Measurements from ENCODE around the gene SRP9. TPM values are rescaled to one million over a fixed set of nuclear protein-coding genes. Genes with fewer than 3 reads are reported as not detected.

SRP9 gene
- total and polyA plus RNA-seq, 10 of the 15 experiments (the other 5 are each of a cell fraction or from before 2014, with no cell fraction given): 248 to 1,200 (median 514) TPM

GRCh38 chr1:225780134-225780533 is 2.5 kb downstream of the SRP9 start (continued):
- TF ChIP-seq ZNF687 (IDR thresholded peaks at IDR 0.05) (no peak), POLR2A (IDR thresholded peaks at IDR 0.05; ENCODE audit: low read depth, low read length) (peak; percentile 54; the same call in 1 of the 2 replicates), POLR2AphosphoS2 (IDR thresholded peaks at IDR 0.05; ENCODE audit: low read depth, low read length) (no peak), GATAD2B (conservative IDR thresholded peaks at IDR 0.05; ENCODE audit: low read depth) (no peak)

DNA sequence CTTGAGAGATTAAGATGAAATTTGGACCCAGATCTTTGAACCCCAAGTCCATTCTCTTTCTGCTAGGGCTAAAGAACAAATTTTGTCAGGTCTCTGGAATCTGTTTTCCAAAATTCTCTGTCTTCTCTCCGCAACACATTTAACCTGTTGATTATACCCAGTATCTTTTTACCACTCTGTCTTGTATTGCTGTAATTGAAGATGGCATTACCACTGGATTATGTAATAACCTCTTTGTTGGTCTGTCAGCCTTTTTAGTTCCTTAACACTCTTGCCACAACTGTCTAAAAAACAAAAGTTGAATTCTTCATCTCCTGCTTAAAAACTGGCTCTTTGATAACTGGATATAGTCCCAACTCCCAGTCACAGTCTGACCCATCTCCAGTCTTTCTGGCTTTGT is 3.0 kb downstream of the SRP9 start:
- intact Hi-C loops (cut with micrococcal nuclease; ENCODE audit: unreplicated experiment) (no loop called here), in situ Hi-C loops (cut with MboI) (no loop called here)
- FAIRE-seq (no peak), DNase-seq (ENCODE audit: low read depth, low spot score) (no peak), ATAC-seq (no peak)
- no peaks in the 10 kb centered on the region for H3K4me1 ChIP-seq (ENCODE audit: control insufficient read depth, insufficient read depth, low read length)
- no peak overlapping the region for H2AFZ ChIP-seq (ENCODE audit: control insufficient read depth, low read depth, low read length)
- H3K27ac ChIP-seq (ENCODE audit: control insufficient read depth, insufficient read depth): no peak overlapping the region
- no peak overlapping the region for H3K9ac ChIP-seq (ENCODE audit: control insufficient read depth, insufficient read depth, low read length)
- ChIA-PET RAD21 (ENCODE audit: unreplicated experiment) (interaction anchor here (1.5 kb wide), 1 partner anchor 13 kb away, joined by 3 read pairs; no protein-coding TSS in a partner anchor), POLR2A (interaction anchor here (3.8 kb wide), 1 partner anchor 101 kb away, joined by 30 read pairs; the partner anchor contains the start of gene TMEM63A), CTCF (interaction anchor here (1.0 to 4.0 kb wide), 3 partner anchors 102 to 207 kb away, joined by 3 to 32 read pairs (median 3); partner anchors contain the start of gene TMEM63A), SMC1A (ENCODE audit: uncharacterized antibody, unreplicated experiment) (interaction anchor here (0.6 kb wide), 1 partner anchor 218 kb away, joined by 3 read pairs; no protein-coding TSS in a partner anchor)
- 100% methylated on average over 1 of the region's 1 CpG for WGBS (ENCODE audit: insufficient coverage, insufficient replicate concordance, low lambda C conversion rate, missing lambda C conversion rate)
- no peaks in the 10 kb centered on the region for H3K9me3 ChIP-seq (replicated peaks; ENCODE audit: control insufficient read depth, insufficient read depth, low read length)
- H3K4me3 ChIP-seq: no peak overlapping the region
- H3K27me3 ChIP-seq (replicated peaks in 1 of 2; ENCODE audit: control insufficient read depth in 2 of 2, insufficient read depth in 2 of 2, low read length in 1 of 2): no peaks in the 10 kb centered on the region
- no TSS peak for BruUV-seq (replicated peaks)
- H4K20me1 ChIP-seq (ENCODE audit: control insufficient read depth, insufficient read depth): no peaks in the 10 kb centered on the region; the same call in 1 of the 2 replicates
- peaks cover 57% of the 10 kb centered on the region for H3K79me2 ChIP-seq (ENCODE audit: control insufficient read depth, insufficient read depth, low read length)
- H3K36me3 ChIP-seq (ENCODE audit: control insufficient read depth in 2 of 2, insufficient read depth in 2 of 2, low read length in 1 of 2): peaks cover 2 to 14% of the 10 kb centered on the region in 2 experiments
- no peak overlapping the region; the same call in 1 of the 2 replicates for H3K4me2 ChIP-seq (ENCODE audit: control insufficient read depth, insufficient read depth)
- TF ChIP-seq SUZ12 (IDR thresholded peaks at IDR 0.05; ENCODE audit: unreplicated experiment): no peak
- TF ChIP-seq, protein P1, sequence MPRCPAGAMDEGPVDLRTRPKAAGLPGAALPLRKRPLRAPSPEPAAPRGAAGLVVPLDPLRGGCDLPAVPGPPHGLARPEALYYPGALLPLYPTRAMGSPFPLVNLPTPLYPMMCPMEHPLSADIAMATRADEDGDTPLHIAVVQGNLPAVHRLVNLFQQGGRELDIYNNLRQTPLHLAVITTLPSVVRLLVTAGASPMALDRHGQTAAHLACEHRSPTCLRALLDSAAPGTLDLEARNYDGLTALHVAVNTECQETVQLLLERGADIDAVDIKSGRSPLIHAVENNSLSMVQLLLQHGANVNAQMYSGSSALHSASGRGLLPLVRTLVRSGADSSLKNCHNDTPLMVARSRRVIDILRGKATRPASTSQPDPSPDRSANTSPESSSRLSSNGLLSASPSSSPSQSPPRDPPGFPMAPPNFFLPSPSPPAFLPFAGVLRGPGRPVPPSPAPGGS (IDR thresholded peaks at IDR 0.05; ENCODE audit: borderline replicate concordance, insufficient read depth, low read depth, low read length, poor library complexity, severe bottlenecking): no peak
- no peak for TF ChIP-seq CHD4 (IDR thresholded peaks at IDR 0.05)
- no peak for TF ChIP-seq PML (IDR thresholded peaks at IDR 0.05; ENCODE audit: low read length)
- TF ChIP-seq SUPT20H (IDR thresholded peaks at IDR 0.05; ENCODE audit: borderline replicate concordance, control insufficient read depth, low read depth, low read length): no peak
- TF ChIP-seq BMI1 (IDR thresholded peaks at IDR 0.05; ENCODE audit: borderline replicate concordance): no peak
- no peak for TF ChIP-seq NRF1 (conservative IDR thresholded peaks at IDR 0.05; ENCODE audit: low read depth, low read length)
- no peak for TF ChIP-seq E4F1 (IDR thresholded peaks at IDR 0.05; ENCODE audit: borderline replicate concordance, partially characterized antibody)
- TF ChIP-seq FOXK2 (IDR thresholded peaks at IDR 0.05): no peak
- TF ChIP-seq SIN3A (IDR thresholded peaks at IDR 0.05; ENCODE audit: low read depth, low read length): no peak
- no peak for TF ChIP-seq ASH2L (IDR thresholded peaks at IDR 0.05; ENCODE audit: borderline replicate concordance, low read depth)
- TF ChIP-seq TBL1XR1 (IDR thresholded peaks at IDR 0.05; ENCODE audit: low read depth, low read length): no peak
